ENCODE data around the gene ARMC8. TPM values are rescaled to one million over a fixed set of nuclear protein-coding genes. Genes with fewer than 3 reads are reported as not detected.

Gene ARMC8
- total RNA-seq, 1 donor from 2014 or later: 42.5 TPM

- Histone ChIP-seq H3K36me3 (ENCODE audit: control insufficient read depth, insufficient read depth, low read length) (no peaks in the 10 kb centered on the region), H3K27me3 (ENCODE audit: control insufficient read depth, insufficient read depth, low read length) (no peaks in the 10 kb centered on the region), H3K4me3 (ENCODE audit: low read depth, low read length) (no peak overlapping the region)
- DNase-seq (ENCODE audit: low read depth): no peak
- no peak for TF ChIP-seq CTCF (IDR thresholded peaks at IDR 0.05; ENCODE audit: insufficient read depth, low read length, poor library complexity, severe bottlenecking)
These were observed 35.8 kb downstream of the ARMC8 start for GRCh38 chr3:138222942-138223287.

- Histone ChIP-seq H3K4me3 (ENCODE audit: low read depth, low read length) (no peak overlapping the region), H3K36me3 (ENCODE audit: control insufficient read depth, insufficient read depth, low read length) (no peaks in the 10 kb centered on the region), H3K27me3 (ENCODE audit: control insufficient read depth, insufficient read depth, low read length) (no peaks in the 10 kb centered on the region)
- no peak for DNase-seq (ENCODE audit: low read depth)
- TF ChIP-seq CTCF (IDR thresholded peaks at IDR 0.05; ENCODE audit: insufficient read depth, low read length, poor library complexity, severe bottlenecking): no peak
These were observed 40.5 kb downstream of the ARMC8 start for GRCh38 chr3:138227650-138228049.

DNA sequence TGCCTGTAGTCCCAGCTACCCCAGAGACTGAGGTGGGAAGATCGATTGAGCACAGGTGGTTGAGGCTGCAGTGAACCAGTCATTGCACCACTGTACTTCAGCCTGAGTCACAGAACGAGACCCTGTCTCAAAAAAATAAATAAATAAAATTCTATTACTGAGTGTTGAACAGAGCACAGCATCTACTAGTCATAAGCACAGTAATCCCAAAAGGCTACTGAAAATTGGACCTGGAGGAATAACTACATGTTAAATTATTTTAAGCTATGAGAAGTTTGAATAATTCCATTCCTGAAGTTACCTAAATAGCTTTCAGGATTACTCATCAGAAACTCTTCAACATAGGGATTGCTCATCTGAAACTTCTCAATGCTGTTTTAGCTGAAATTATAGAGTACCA, 43.4 kb downstream of the ARMC8 start:
- H3K36me3 ChIP-seq (ENCODE audit: control insufficient read depth, insufficient read depth, low read length): no peaks in the 10 kb centered on the region
- TF ChIP-seq CTCF (IDR thresholded peaks at IDR 0.05; ENCODE audit: insufficient read depth, low read length, poor library complexity, severe bottlenecking): no peak
- H3K4me3 ChIP-seq (ENCODE audit: low read depth, low read length): no peak overlapping the region
- H3K27me3 ChIP-seq (ENCODE audit: control insufficient read depth, insufficient read depth, low read length): no peaks in the 10 kb centered on the region
- DNase-seq (ENCODE audit: low read depth): no peak

GRCh38 chr3:138232705-138233364, 45.7 kb downstream of the ARMC8 start:
- TF ChIP-seq CTCF (IDR thresholded peaks at IDR 0.05; ENCODE audit: insufficient read depth, low read length, poor library complexity, severe bottlenecking): no peak
- no peak overlapping the region for H3K4me3 ChIP-seq (ENCODE audit: low read depth, low read length)
- no peaks in the 10 kb centered on the region for H3K36me3 ChIP-seq (ENCODE audit: control insufficient read depth, insufficient read depth, low read length)
- no peak for DNase-seq (ENCODE audit: low read depth)
- no peaks in the 10 kb centered on the region for H3K27me3 ChIP-seq (ENCODE audit: control insufficient read depth, insufficient read depth, low read length)

DNA sequence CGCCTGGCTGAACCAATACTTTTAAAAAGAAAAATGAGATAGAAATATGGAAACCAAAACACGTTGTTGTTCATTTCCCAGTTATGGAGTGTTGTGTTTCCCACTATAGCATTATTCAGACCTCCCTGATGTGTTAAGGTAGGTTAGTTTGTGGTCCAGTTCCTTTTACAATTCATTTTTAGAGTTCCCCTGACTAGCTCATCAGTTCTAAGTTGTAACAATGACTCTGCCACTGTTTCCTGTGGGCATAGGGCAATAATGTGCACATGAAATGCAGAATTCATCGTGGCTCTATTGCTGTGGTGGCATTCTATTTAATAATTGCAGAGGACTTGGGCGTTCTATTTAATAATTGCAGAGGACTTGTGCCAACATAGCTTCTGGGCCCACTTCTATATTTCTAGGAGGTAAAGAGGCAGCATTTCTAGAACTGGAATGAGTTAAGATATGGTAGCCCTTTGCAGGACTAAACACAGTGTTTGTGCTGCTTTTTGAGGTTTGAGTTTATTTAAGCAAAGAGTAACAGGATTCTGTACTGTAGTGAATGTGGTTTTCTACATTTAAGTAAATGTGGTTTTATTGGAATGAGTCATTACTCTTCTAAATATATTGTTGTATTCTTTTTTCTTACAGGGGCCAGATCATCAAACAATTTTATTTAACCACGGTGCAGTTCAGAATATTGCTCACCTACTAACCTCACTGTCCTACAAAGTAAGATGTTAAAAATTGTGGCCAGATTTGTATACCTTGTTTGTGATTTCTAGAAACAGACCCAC, 47.5 kb downstream of the ARMC8 start:
- Histone ChIP-seq H3K4me3 (ENCODE audit: low read depth, low read length) (no peak overlapping the region), H3K27me3 (ENCODE audit: control insufficient read depth, insufficient read depth, low read length) (no peaks in the 10 kb centered on the region), H3K36me3 (ENCODE audit: control insufficient read depth, insufficient read depth, low read length) (no peaks in the 10 kb centered on the region)
- no peak for TF ChIP-seq CTCF (IDR thresholded peaks at IDR 0.05; ENCODE audit: insufficient read depth, low read length, poor library complexity, severe bottlenecking)
- DNase-seq (ENCODE audit: low read depth): no peak
